Mucosa of stomach (tissue), 1 donor: ENCODE results near the gene KMT2C.

Experiments used
- H3K27me3 ChIP-seq: one replicate; pipeline ENCODE4 v1.7.0; 2013; ENCODE audit warnings: mild to moderate bottlenecking, low read length; ENCODE audit not compliant: control insufficient read depth, insufficient read depth
- H3K36me3 ChIP-seq: one replicate; pipeline ENCODE4 v1.7.0; 2013; ENCODE audit warnings: low read length; ENCODE audit not compliant: control insufficient read depth, insufficient read depth
- H3K4me1 ChIP-seq: one replicate; pipeline ENCODE4 v1.7.0; 2013; ENCODE audit warnings: mild to moderate bottlenecking, low read length; ENCODE audit not compliant: control insufficient read depth, insufficient read depth
- H3K4me3 ChIP-seq: one replicate; pipeline ENCODE4 v1.7.0; 2013; ENCODE audit warnings: low read length
- H3K9ac ChIP-seq: one replicate; pipeline ENCODE4 v1.7.0; 2013; ENCODE audit warnings: mild to moderate bottlenecking, low read length, moderate library complexity
- H3K9me3 ChIP-seq: one replicate; pipeline ENCODE4 v1.7.0; 2013; ENCODE audit warnings: mild to moderate bottlenecking, low read length, moderate library complexity; ENCODE audit not compliant: control insufficient read depth
- donor health status: Pancreatic carcinoma.

The KMT2C gene

DNA sequence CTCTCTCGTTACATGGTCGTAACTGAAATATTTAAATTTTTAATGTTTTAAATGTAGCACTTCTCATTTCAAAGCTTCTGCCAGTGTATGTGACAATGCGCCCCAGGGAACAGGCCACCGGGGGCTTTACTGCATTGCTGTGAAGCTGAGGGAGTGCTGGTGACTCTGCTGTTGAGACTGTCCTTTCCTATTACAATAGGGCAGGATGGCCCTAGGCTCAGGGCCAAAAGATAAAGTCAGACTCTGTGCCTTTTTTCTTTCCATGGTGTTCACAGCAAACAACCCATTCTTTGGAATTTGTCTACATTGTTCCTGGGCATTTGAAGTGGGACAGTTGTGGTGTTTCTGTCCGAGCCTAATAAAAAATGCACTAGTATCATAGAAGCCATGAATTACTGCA is 303.0 kb downstream of the KMT2C start:
- H3K9ac ChIP-seq: no peak overlapping the region
- H3K9me3 ChIP-seq: no peaks in the 10 kb centered on the region
- no peaks in the 10 kb centered on the region for H3K27me3 ChIP-seq
- no peaks in the 10 kb centered on the region for H3K36me3 ChIP-seq
- no peaks in the 10 kb centered on the region for H3K4me1 ChIP-seq
- H3K4me3 ChIP-seq: no peak overlapping the region

GRCh38 chr7:152131981-152132494 is 303.8 kb downstream of the KMT2C start:
- H3K27me3 ChIP-seq: no peaks in the 10 kb centered on the region
- H3K4me3 ChIP-seq: no peak overlapping the region
- H3K4me1 ChIP-seq: no peaks in the 10 kb centered on the region
- H3K9ac ChIP-seq: no peak overlapping the region
- no peaks in the 10 kb centered on the region for H3K36me3 ChIP-seq
- H3K9me3 ChIP-seq: no peaks in the 10 kb centered on the region

DNA sequence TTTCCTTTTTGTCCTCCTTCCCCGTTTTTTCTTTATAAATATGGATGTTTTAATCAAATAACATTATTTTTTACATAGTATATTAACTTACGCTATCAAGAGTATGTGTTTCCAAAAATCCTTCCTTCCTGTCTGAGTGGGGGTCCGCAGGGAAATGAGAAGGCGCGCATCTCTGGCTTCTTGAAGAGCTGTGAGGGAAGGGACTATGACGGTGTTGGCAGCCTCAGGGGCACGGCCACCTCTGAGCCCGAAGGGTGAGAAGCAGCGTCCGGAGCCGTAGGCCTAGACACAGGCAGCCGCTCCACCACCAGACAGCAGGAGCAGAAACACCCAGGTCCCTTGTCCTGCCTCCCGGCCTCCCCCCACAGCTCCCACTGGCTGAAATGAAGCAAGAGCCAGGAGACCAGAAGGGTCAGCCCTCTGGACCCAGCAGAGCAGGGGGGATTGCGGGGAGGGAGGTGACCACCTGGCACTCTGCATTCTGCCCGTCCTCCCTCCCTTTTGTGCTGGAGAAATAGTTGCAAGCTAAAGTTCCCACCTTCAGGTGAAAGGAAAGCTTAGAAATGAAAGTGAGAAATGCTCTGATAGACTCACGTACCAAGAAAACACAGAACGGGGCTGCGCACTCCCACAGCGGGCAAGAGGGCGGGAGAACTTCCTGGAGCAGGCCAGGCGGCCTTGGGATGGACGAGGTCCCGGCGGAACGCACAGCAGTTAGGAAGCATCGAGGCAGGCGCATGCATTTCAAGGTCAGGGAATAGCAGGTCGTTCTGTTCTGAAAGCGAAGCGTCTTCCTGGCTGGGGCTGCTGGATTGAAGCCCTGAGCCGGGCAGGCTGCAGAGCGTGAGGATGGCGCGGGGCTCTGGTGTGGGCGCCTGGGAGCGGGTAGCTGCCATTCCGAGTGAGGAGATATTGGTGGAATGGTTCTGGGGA is 304.9 kb downstream of the KMT2C start:
- H3K36me3 ChIP-seq: no peaks in the 10 kb centered on the region
- H3K9me3 ChIP-seq: no peaks in the 10 kb centered on the region
- no peak overlapping the region for H3K9ac ChIP-seq
- no peaks in the 10 kb centered on the region for H3K4me1 ChIP-seq
- H3K27me3 ChIP-seq: no peaks in the 10 kb centered on the region
- no peak overlapping the region for H3K4me3 ChIP-seq

GRCh38 chr7:152129682-152130081 is 306.1 kb downstream of the KMT2C start:
- no peak overlapping the region for H3K9ac ChIP-seq
- no peaks in the 10 kb centered on the region for H3K27me3 ChIP-seq
- no peaks in the 10 kb centered on the region for H3K9me3 ChIP-seq
- no peaks in the 10 kb centered on the region for H3K4me1 ChIP-seq
- no peaks in the 10 kb centered on the region for H3K36me3 ChIP-seq
- no peak overlapping the region for H3K4me3 ChIP-seq

GRCh38 chr7:152128741-152129461 is 306.9 kb downstream of the KMT2C start:
- H3K27me3 ChIP-seq: no peaks in the 10 kb centered on the region
- H3K9me3 ChIP-seq: no peaks in the 10 kb centered on the region
- no peaks in the 10 kb centered on the region for H3K4me1 ChIP-seq
- H3K36me3 ChIP-seq: peaks cover 7% of the 10 kb centered on the region
- no peak overlapping the region for H3K9ac ChIP-seq
- no peak overlapping the region for H3K4me3 ChIP-seq

- Histone ChIP-seq H3K9me3 (no peaks in the 10 kb centered on the region), H3K4me3 (no peak overlapping the region), H3K9ac (no peak overlapping the region), H3K36me3 (peaks cover 9% of the 10 kb centered on the region), H3K27me3 (no peaks in the 10 kb centered on the region), H3K4me1 (no peaks in the 10 kb centered on the region)
Observed at GRCh38 chr7:152128252-152128651, 307.6 kb downstream of the KMT2C start.

DNA sequence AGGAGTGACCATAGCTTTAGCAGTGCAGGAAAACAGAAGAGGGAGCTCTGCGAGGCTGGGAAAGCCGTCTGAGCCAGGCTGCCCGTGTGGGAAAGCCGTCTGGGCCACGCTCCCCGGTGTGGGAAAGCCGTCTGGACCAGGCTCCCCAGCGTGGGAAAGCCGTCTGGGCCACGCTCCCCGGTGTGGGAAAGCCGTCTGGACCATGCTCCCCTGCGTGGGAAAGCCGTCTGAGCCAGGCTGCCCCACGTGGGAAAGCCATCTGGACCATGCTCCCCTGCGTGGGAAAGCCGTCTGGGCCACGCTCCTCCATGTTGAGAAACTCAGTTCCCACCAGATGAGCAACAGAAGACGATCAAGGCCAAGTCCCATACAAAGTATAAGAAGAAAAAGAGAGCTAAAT is 308.6 kb downstream of the KMT2C start:
- Histone ChIP-seq H3K36me3 (peaks cover 9% of the 10 kb centered on the region), H3K9ac (no peak overlapping the region), H3K4me3 (no peak overlapping the region)

GRCh38 chr7:152126741-152127140 is 309.1 kb downstream of the KMT2C start:
- Histone ChIP-seq H3K9me3 (no peaks in the 10 kb centered on the region), H3K9ac (no peak overlapping the region), H3K27me3 (no peaks in the 10 kb centered on the region), H3K4me1 (no peaks in the 10 kb centered on the region), H3K36me3 (peaks cover 10% of the 10 kb centered on the region), H3K4me3 (no peak overlapping the region)

More for the DNA sequence above, 308.6 kb downstream of the KMT2C start:
- no peaks in the 10 kb centered on the region for H3K9me3 ChIP-seq
- no peaks in the 10 kb centered on the region for H3K4me1 ChIP-seq
- no peaks in the 10 kb centered on the region for H3K27me3 ChIP-seq

GRCh38 chr7:152122540-152122939 is 313.3 kb downstream of the KMT2C start:
- H3K27me3 ChIP-seq: no peaks in the 10 kb centered on the region
- no peaks in the 10 kb centered on the region for H3K4me1 ChIP-seq
- H3K4me3 ChIP-seq: no peak overlapping the region
- H3K9ac ChIP-seq: no peak overlapping the region
- peaks cover 14% of the 10 kb centered on the region for H3K36me3 ChIP-seq
- no peaks in the 10 kb centered on the region for H3K9me3 ChIP-seq

DNA sequence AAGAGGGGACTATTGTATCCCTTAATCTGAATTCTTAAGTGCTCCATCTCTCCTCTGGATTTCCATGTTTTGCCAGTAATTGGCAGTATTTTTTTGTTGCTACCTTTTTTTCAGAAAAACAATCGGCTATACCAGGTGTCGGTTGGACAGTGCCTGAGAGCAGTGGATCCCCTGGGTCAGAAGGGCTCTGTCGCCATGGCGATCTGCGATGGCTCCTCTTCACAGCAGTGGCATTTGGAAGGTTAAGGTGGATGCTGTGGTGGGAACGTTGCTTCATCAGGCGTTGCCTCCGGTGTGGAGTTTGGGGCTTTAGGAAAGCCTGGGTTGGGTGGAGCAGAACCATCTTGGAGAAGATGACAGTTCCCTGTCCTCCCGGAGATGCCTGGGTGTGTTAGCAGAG is 314.4 kb downstream of the KMT2C start:
- no peaks in the 10 kb centered on the region for H3K4me1 ChIP-seq
- H3K27me3 ChIP-seq: no peaks in the 10 kb centered on the region
- H3K4me3 ChIP-seq: no peak overlapping the region
- H3K36me3 ChIP-seq: peaks cover 14% of the 10 kb centered on the region
- H3K9me3 ChIP-seq: no peaks in the 10 kb centered on the region
- H3K9ac ChIP-seq: no peak overlapping the region

DNA sequence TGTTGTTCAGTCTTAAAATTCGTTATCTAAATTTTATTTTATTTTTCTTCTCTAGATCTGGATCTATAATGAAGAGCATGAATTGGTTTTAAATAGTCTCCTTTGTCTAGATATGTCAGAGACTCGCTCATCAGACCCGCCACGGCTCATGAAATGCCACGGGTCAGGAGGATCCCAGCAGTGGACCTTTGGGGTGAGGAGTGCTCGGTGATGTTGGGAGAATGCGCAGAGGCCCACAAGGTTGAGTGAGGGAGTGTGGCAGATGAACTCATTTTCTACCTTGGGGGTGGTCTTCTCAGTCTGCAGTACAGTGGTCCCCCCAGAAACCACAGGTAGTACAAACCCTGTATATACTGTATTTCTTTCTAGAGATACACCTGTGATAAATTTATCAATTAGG is 315.0 kb downstream of the KMT2C start:
- Histone ChIP-seq H3K4me3 (no peak overlapping the region), H3K27me3 (no peaks in the 10 kb centered on the region), H3K4me1 (no peaks in the 10 kb centered on the region), H3K9ac (no peak overlapping the region), H3K9me3 (no peaks in the 10 kb centered on the region), H3K36me3 (peaks cover 14% of the 10 kb centered on the region)

GRCh38 chr7:152120210-152120609 is 315.6 kb downstream of the KMT2C start:
- Histone ChIP-seq H3K4me1 (peaks cover under 1% of the 10 kb centered on the region), H3K36me3 (peaks cover 14% of the 10 kb centered on the region), H3K27me3 (no peaks in the 10 kb centered on the region), H3K9me3 (no peaks in the 10 kb centered on the region), H3K4me3 (no peak overlapping the region), H3K9ac (no peak overlapping the region)
